ENCODE results near the gene FASN.

GRCh38 chr17:82097184-82097918, 685 bp downstream of the FASN start:
- no peak for TF ChIP-seq CTCF (IDR thresholded peaks at IDR 0.05; ENCODE audit: poor library complexity, severe bottlenecking)
- TF ChIP-seq REST (IDR thresholded peaks at IDR 0.05; ENCODE audit: borderline replicate concordance) = no peak
- TF ChIP-seq EZH2 (IDR thresholded peaks at IDR 0.05; ENCODE audit: borderline replicate concordance, insufficient read depth, low read length, poor library complexity, severe bottlenecking) = no peak
- peak; percentile 46 for TF ChIP-seq MXI1 (conservative IDR thresholded peaks at IDR 0.05; ENCODE audit: poor library complexity, severe bottlenecking)
- no peak for TF ChIP-seq TAF1 (IDR thresholded peaks at IDR 0.05; ENCODE audit: low read depth)
- no peak for TF ChIP-seq RAD21 (conservative IDR thresholded peaks at IDR 0.05)
